GM10266 (cell line): Measurements from ENCODE around the gene MICAL2.

Experiments used
- DNase-seq: peaks from one replicate; pipeline ENCODE4 v3.0.0; 2012; ENCODE audit errors: extremely low spot score
- CTCF ChIP-seq: IDR thresholded peaks from 2 replicates; pipeline ENCODE4 v1.5.1; 2012; ENCODE audit warnings: mild to moderate bottlenecking, low read depth; ENCODE audit not compliant: control insufficient read depth, insufficient read depth; ENCODE audit errors: missing control alignments

Gene MICAL2

GRCh38 chr11:12180257-12181205 lies 70.1 kb downstream of the MICAL2 start:
- DNase-seq, result no peak
- no peak for TF ChIP-seq CTCF

- DNase-seq, result no peak
- no peak for TF ChIP-seq CTCF
Observed at GRCh38 chr11:12182302-12182675, 71.9 kb downstream of the MICAL2 start.

GRCh38 chr11:12182676-12183541 lies 72.5 kb downstream of the MICAL2 start:
- TF ChIP-seq CTCF, result no peak
- DNase-seq, result no peak

- no peak for DNase-seq
- no peak for TF ChIP-seq CTCF
Observed at GRCh38 chr11:12183827-12184620, 73.6 kb downstream of the MICAL2 start.

GRCh38 chr11:12184699-12185098 lies 74.3 kb downstream of the MICAL2 start:
- TF ChIP-seq CTCF, result no peak
- no peak for DNase-seq

- TF ChIP-seq CTCF, result no peak
- no peak for DNase-seq
Observed at GRCh38 chr11:12185106-12185690, 74.8 kb downstream of the MICAL2 start.
